Trophoblast cell (in vitro differentiated cells and primary cell): ENCODE data around the gene GASK1B.

Experiments used
- DNase-seq, 2 donors: peaks; one replicate each; pipeline ENCODE4 v3.0.0-alpha.2; 2016
- H2AFZ ChIP-seq: 2 replicates; pipeline ENCODE4 v1.6.1; 2013; ENCODE audit warnings: low read length, moderate library complexity, mild to moderate bottlenecking; ENCODE audit not compliant: insufficient read depth, poor library complexity
- H2AK5ac ChIP-seq: 2 replicates; pipeline ENCODE4 v1.6.1; 2013; ENCODE audit warnings: mild to moderate bottlenecking, low read length
- H2BK120ac ChIP-seq: 2 replicates; pipeline ENCODE4 v1.6.1; 2013; ENCODE audit warnings: low read length, mild to moderate bottlenecking, moderate library complexity; ENCODE audit not compliant: insufficient read depth, poor library complexity
- H2BK12ac ChIP-seq: 2 replicates; pipeline ENCODE4 v1.6.1; 2013; ENCODE audit warnings: mild to moderate bottlenecking, low read length, moderate library complexity
- H2BK5ac ChIP-seq: 2 replicates; pipeline ENCODE4 v1.6.1; 2013; ENCODE audit warnings: low read length, low read depth, moderate library complexity, mild to moderate bottlenecking; ENCODE audit not compliant: poor library complexity
- H3K14ac ChIP-seq: 2 replicates; pipeline ENCODE4 v1.6.1; 2013; ENCODE audit warnings: mild to moderate bottlenecking, low read length
- H3K18ac ChIP-seq: 2 replicates; pipeline ENCODE4 v1.6.1; 2013; ENCODE audit warnings: mild to moderate bottlenecking, low read length
- H3K23ac ChIP-seq: 2 replicates; pipeline ENCODE4 v1.6.1; 2013; ENCODE audit warnings: low read length
- H3K27ac ChIP-seq: 2 replicates; pipeline ENCODE4 v1.5.1; 2013; ENCODE audit warnings: low read depth, mild to moderate bottlenecking, inconsistent platforms, low read length, moderate library complexity
- H3K27me3 ChIP-seq: 2 replicates; pipeline ENCODE4 v1.6.1; 2013; ENCODE audit warnings: inconsistent platforms, mild to moderate bottlenecking, low read length, moderate library complexity; ENCODE audit not compliant: insufficient read depth
- H3K36me3 ChIP-seq, 2 experiments: 1 replicate in 1 of 2; 2 replicates in 1 of 2; pipeline ENCODE4 v1.6.1; 2013; ENCODE audit warnings: low read length in 2 of 2, mild to moderate bottlenecking in 2 of 2, moderate library complexity in 1 of 2; ENCODE audit not compliant: insufficient read depth in 2 of 2, control insufficient read depth in 1 of 2
- H3K4ac ChIP-seq: 2 replicates; pipeline ENCODE4 v1.6.1; 2013; ENCODE audit warnings: low read depth, mild to moderate bottlenecking, low read length, moderate library complexity
- H3K4me1 ChIP-seq, 2 experiments: 1 replicate in 1 of 2; 2 replicates in 1 of 2; pipeline ENCODE4 v1.6.1; 2013; ENCODE audit warnings: low read length in 2 of 2, mild to moderate bottlenecking in 2 of 2, moderate library complexity in 1 of 2; ENCODE audit not compliant: insufficient read depth in 2 of 2, control insufficient read depth in 1 of 2
- H3K4me2 ChIP-seq: 2 replicates; pipeline ENCODE4 v1.6.1; 2013; ENCODE audit warnings: inconsistent platforms, mild to moderate bottlenecking, low read length, moderate library complexity
- H3K4me3 ChIP-seq: 2 replicates; pipeline ENCODE4 v1.5.1; 2013; ENCODE audit warnings: mild to moderate bottlenecking, low read depth, low read length, inconsistent platforms
- H3K79me1 ChIP-seq: one replicate; pipeline ENCODE4 v1.6.1; 2013; ENCODE audit warnings: low read length
- H3K79me2 ChIP-seq: 2 replicates; pipeline ENCODE4 v1.6.1; 2013; ENCODE audit warnings: low read length, mild to moderate bottlenecking; ENCODE audit not compliant: control insufficient read depth, insufficient read depth, poor library complexity
- H3K9ac ChIP-seq: 2 replicates; pipeline ENCODE4 v1.6.1; 2013; ENCODE audit warnings: mild to moderate bottlenecking, low read length
- H3K9me3 ChIP-seq: 2 replicates; pipeline ENCODE4 v1.6.1; 2013; ENCODE audit warnings: low read depth, mild to moderate bottlenecking, control low read depth, inconsistent platforms, low read length; ENCODE audit not compliant: insufficient read depth
- H4K12ac ChIP-seq: 2 replicates; pipeline ENCODE4 v1.6.1; 2013; ENCODE audit warnings: low read depth, mild to moderate bottlenecking, low read length, moderate library complexity
- H4K8ac ChIP-seq: 2 replicates; pipeline ENCODE4 v1.6.1; 2013; ENCODE audit warnings: low read depth, mild to moderate bottlenecking, low read length, moderate library complexity
- H4K91ac ChIP-seq: one replicate; pipeline ENCODE4 v1.6.1; 2013; ENCODE audit warnings: low read depth, mild to moderate bottlenecking, low read length, moderate library complexity
- WGBS: extraction: QIAGEN DNeasy Blood & Tissue Kit; methylation state at CpG from one replicate; pipeline ENCODE4 v1.1.7; 2013; ENCODE audit warnings: missing lambda C conversion rate; ENCODE audit not compliant: insufficient read length, insufficient coverage; ENCODE audit errors: extremely low coverage; 5-methylcytosine and 5-hydroxymethylcytosine counted together

The GASK1B gene

DNA sequence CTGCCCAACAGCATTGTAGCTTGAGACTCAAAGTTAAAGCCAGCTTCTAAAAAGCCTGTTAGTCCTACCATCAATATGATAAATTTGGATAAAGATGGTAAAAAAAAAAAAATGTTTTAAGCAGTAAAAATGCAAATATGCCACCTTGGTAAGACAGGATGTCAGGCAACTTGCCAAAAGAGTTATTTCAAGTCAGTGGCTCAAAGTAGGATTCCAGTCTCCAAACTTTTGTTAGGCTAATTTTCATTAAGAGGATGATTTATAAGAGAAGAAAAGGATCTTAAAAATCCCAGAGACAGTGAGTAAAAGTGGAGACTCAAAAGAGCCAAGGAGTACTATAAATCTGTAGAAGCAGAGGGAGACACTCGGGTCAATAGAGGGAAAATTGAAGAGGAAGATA is 47.5 kb downstream of the GASK1B start:
- no peak overlapping the region for H3K27ac ChIP-seq
- no peak overlapping the region for H2AK5ac ChIP-seq
- H3K4me1 ChIP-seq, result no peaks in the 10 kb centered on the region
- no peak overlapping the region for H4K91ac ChIP-seq
- WGBS, result no CpG with 5 or more reads among the region's 1 CpG
- H2BK120ac ChIP-seq, result no peak overlapping the region
- peaks cover 2% of the 10 kb centered on the region for H3K79me1 ChIP-seq
- no peaks in the 10 kb centered on the region for H3K27me3 ChIP-seq
- no peak overlapping the region for H3K23ac ChIP-seq
- no peak overlapping the region for H4K8ac ChIP-seq
- no peak overlapping the region for H4K12ac ChIP-seq
- H3K4me3 ChIP-seq, result no peak overlapping the region
- no peak overlapping the region for H2BK12ac ChIP-seq
- H3K14ac ChIP-seq, result no peak overlapping the region
- H3K9ac ChIP-seq, result no peak overlapping the region
- no peak overlapping the region for H3K4me2 ChIP-seq
- no peaks in the 10 kb centered on the region for H3K79me2 ChIP-seq
- peaks cover 0 to 1% of the 10 kb centered on the region in 2 experiments for H3K36me3 ChIP-seq
- H3K18ac ChIP-seq, result no peak overlapping the region
- H2BK5ac ChIP-seq, result no peak overlapping the region
- no peak for DNase-seq
- H3K9me3 ChIP-seq, result no peaks in the 10 kb centered on the region
- H3K4ac ChIP-seq, result no peak overlapping the region
- H2AFZ ChIP-seq, result no peak overlapping the region
